GM12874 (cell line): Measurements from ENCODE around the gene HOXC12.

Experiments used
- TF ChIP-seq, protein P1 (sequence below): IDR thresholded peaks from 2 replicates; pipeline ENCODE4 v1.5.1; 2011; ENCODE audit warnings: low read depth, mild to moderate bottlenecking, control low read depth, low read length, moderate library complexity; ENCODE audit not compliant: insufficient read depth

Gene HOXC12

DNA sequence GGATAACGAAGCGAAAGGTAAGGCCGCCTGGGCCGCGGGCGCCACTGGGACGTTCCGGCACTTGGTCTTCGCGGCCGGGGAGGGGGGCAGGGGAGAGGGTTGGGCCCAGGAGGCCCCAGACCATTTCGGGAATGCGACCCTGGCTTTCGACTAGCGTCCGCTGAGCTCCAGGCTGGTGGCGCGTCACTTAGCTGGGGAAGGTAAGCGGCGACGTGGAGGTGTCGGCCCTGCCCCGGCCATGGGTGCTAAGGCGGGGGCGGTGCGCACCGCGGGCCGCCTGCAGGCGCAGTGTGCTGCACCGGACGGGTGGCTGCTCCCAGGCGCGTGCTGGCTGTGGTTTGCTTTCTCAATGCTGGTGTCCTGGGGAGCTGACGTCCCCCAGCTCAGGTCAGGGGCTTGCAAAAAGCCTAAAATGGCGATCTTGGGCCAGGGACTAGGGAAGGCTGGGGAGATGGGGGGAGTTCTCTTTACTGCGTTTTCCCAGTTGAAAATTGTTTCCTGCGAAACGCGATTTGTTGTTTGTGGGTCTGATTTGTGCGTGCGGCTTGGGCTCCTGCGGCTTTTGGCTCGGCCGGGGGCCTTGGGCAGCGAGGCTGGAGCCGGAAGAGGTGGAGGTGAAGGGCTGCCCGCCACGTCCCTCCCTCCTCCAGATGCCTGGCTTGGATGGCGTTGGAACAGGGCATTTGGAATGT lies 31.4 kb downstream of the HOXC12 start:
- TF ChIP-seq, protein P1, sequence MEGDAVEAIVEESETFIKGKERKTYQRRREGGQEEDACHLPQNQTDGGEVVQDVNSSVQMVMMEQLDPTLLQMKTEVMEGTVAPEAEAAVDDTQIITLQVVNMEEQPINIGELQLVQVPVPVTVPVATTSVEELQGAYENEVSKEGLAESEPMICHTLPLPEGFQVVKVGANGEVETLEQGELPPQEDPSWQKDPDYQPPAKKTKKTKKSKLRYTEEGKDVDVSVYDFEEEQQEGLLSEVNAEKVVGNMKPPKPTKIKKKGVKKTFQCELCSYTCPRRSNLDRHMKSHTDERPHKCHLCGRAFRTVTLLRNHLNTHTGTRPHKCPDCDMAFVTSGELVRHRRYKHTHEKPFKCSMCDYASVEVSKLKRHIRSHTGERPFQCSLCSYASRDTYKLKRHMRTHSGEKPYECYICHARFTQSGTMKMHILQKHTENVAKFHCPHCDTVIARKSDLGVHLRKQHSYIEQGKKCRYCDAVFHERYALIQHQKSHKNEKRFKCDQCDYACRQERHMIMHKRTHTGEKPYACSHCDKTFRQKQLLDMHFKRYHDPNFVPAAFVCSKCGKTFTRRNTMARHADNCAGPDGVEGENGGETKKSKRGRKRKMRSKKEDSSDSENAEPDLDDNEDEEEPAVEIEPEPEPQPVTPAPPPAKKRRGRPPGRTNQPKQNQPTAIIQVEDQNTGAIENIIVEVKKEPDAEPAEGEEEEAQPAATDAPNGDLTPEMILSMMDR = no peak

GRCh38 chr12:53986686-53987483 lies 32.2 kb downstream of the HOXC12 start:
- TF ChIP-seq, protein P1 = no peak

- TF ChIP-seq, protein P1 = no peak
These were observed 33.1 kb downstream of the HOXC12 start for GRCh38 chr12:53987787-53988230.

GRCh38 chr12:53988541-53989226 lies 34.0 kb downstream of the HOXC12 start:
- TF ChIP-seq, protein P1 = no peak

GRCh38 chr12:53989227-53990113 lies 34.8 kb downstream of the HOXC12 start:
- TF ChIP-seq, protein P1 = peak; percentile 49

DNA sequence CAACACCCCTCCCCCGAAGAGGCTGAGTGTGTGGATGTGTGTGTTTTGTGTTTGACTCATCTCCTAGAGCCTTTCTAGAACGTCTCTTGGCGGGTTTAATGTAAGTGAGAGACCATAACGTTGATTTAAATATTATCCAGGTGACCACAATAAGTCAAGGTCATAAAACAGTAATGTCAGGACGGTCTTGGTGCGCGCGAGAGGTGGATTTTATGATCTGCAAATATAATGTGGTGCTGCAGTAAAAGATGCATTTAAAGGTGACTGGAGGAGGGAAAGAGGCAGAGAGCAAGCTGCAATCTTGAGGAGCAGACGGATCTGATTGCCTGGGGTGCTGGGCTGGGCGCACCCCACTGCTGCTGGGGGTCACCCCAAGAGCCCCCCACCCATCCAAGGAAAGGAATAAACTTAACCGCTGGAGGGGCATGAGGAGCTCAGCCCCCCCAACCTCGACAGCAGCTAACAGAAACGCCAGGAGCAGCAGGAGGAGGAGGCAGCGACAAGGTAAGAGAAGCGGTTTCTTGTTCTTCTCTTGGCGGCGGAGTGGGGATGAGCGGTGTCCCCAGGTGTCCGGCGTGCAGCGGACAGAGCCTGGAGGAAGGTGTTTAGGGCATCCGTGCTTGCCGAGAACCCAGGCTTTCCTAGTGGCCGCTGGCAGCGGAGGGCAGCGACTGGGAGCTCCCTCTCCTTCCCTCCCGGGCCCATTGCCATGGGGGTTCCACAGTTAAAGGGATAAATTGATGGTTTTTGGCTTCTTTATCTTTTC lies 35.8 kb downstream of the HOXC12 start:
- TF ChIP-seq, protein P1 = no peak
